ENCODE data around the gene TPP1. TPM values are rescaled to one million over a fixed set of nuclear protein-coding genes. Genes with fewer than 3 reads are reported as not detected.

TPP1 gene
- total RNA-seq, 1 donor from 2014 or later = 161 TPM

- DNase-seq (ENCODE audit: low spot score) = no peak
Observed at GRCh38 chr11:6563121-6563619, 56.1 kb downstream of the TPP1 start.

Other genes with a start within 250 kb of the TPP1 start
- 69.7 TPM for gene SMPD1, start 228.9 kb downstream of the TPP1 start, total RNA-seq
- gene APBB1, start 200.3 kb downstream of the TPP1 start, total RNA-seq = 45.1 TPM
- gene HPX, start 178.4 kb downstream of the TPP1 start, total RNA-seq = 5.2 TPM
- 43.0 TPM for gene TRIM3, start 145.5 kb downstream of the TPP1 start, total RNA-seq
- 52.5 TPM for gene ARFIP2, start 138.1 kb downstream of the TPP1 start, total RNA-seq
- 53.9 TPM for gene TIMM10B, start 137.9 kb downstream of the TPP1 start, total RNA-seq
- gene DNHD1, start 122.1 kb downstream of the TPP1 start, total RNA-seq = 8.8 TPM
- gene RRP8, start 15.8 kb downstream of the TPP1 start, total RNA-seq = 25.8 TPM
- 261 TPM for gene ILK, start 15.6 kb downstream of the TPP1 start, total RNA-seq
- gene TAF10, start 7.2 kb downstream of the TPP1 start, total RNA-seq = 142 TPM
- 25.1 TPM for gene DCHS1, start 36.4 kb upstream of the TPP1 start, total RNA-seq
- gene MRPL17, start 63.9 kb upstream of the TPP1 start, total RNA-seq = 38.5 TPM
- gene OR2AG2, start 152.6 kb upstream of the TPP1 start, total RNA-seq = not detected
- not detected for gene OR2AG1, start 163.6 kb upstream of the TPP1 start, total RNA-seq
- gene OR6A2, start 180.3 kb upstream of the TPP1 start, total RNA-seq = 0.06 TPM
- not detected for gene OR10A5, start 226.3 kb upstream of the TPP1 start, total RNA-seq
- not detected for gene OR10A2, start 243.6 kb upstream of the TPP1 start, total RNA-seq